NT2/D1 (cell line): ENCODE measurements around the gene CCND2.

Experiments
- SUZ12 ChIP-seq: IDR thresholded peaks from 2 replicates; pipeline ENCODE4 v1.6.1; 2011; ENCODE audit not compliant: insufficient read length, insufficient read depth; ENCODE audit errors: extremely low read depth
- YY1 ChIP-seq: IDR thresholded peaks from 2 replicates; pipeline ENCODE4 v1.6.1; 2011; ENCODE audit not compliant: insufficient read length, insufficient read depth
- ZNF274 ChIP-seq: IDR thresholded peaks from 2 replicates; pipeline ENCODE4 v1.6.1; 2011; ENCODE audit warnings: mild to moderate bottlenecking, low read depth, low read length

DNA sequence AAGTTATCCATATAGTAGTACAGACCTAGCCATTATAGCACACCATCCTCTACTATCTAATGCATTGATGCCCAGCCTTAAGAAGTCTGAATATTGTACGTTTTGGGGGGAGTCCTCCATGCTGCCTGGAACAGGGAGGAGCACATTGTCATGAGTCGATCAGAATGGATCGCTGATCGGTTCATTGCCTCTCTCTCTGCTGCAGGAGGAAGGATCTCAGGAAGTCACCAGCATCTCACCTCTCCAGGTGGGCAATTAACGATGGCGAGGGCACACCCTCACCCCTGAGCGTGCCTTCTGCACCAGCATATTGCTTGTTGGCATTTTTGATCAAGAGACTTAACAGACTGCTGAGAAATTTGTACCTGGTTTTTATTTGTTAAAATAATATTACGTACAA, 11.5 kb downstream of the CCND2 start:
- TF ChIP-seq SUZ12 (no peak), YY1 (no peak), ZNF274 (no peak)
